GM19452 (cell line): ENCODE data around the gene ZNF93.
"Not testable (repeated sequence)": the region's sequence is repeated elsewhere in the genome, so short reads cannot be mapped to it uniquely, and the experiment has no call there.

ENCODE experiments used
- ATAC-seq: cut with Tn5 transposase; IDR thresholded peaks from one replicate; pipeline ENCODE4 v1.9.1; 2021; ENCODE audit not compliant: unreplicated experiment

Gene ZNF93

DNA sequence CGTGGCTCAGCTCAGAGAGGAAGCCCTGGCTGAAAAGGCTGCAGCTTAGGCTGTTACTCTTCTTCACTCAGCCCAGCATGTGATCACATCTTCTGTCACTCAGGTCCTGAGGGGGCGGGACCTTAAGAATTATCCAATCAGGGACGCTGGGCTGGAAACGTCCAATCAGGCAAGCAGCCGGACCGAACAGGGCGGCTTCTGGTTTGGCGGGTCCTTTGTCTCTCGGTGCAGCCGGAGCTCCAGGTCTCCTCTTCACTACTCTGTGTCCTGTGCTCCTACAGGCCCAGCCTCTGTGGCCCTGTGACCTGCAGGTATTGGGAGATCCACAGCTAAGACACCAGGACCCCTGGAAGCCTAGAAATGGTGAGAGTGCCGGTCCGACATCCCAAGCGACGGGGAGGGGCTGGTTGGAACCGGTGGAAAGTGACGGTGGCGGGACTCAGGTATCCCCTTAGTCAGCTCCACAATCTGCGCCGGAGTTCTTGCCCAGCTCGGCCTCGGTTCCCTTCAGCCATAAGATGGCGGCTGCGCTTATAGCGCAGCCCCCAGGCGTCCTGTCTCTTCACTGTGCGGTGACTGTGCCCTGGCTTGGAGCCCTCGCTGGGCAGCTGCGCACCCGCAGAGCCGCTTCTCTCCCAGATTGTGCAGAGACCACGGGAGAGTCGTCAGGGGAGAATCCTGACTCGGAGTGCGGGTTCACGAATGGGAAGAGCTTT is at the start of gene ZNF93:
Gene ZNF93 (plus strand): TSS at position 218 of the 716 bp plus-strand sequence. CDS start 143 bp downstream, at position 361.
- ATAC-seq = peak; percentile 91

DNA sequence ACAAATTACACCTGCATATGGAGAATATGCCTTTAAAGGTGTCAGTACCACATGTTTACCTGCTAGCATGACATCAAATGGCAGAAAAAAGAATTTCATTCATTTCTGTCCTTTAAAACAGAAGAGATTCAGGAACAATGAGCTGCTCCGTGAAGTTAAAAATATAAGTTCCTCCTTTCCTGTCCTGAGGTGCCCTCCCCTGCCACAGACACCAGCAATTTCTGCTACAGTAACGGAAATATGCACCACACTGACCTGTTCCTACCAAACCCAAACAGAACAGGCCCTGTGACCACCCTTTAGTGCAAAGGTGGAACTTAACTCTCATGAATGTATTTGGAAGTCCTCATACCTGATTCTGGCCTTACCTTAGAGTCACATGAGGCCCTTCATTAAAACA is 49.0 kb upstream of the ZNF93 start:
- ATAC-seq = not testable (repeated sequence)

DNA sequence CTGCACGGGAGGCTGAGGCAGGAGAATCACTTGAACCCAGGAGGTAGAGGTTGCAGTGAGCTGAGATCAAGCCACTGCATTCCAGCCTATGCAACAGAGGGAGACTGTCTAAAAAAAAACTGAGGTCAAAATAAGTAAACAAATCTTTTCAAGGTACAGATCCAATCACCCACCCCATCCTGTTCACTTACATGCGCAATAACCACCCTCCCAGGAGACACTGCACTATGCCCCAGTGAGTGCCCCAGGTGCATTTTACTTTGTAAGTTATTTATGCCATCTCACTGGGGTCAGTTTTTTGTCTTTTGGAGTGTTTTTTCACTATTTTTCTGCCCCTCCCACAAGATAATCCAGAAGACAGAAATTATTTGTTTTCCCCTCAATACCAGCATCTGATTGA is 42.0 kb upstream of the ZNF93 start:
- ATAC-seq = no peak

DNA sequence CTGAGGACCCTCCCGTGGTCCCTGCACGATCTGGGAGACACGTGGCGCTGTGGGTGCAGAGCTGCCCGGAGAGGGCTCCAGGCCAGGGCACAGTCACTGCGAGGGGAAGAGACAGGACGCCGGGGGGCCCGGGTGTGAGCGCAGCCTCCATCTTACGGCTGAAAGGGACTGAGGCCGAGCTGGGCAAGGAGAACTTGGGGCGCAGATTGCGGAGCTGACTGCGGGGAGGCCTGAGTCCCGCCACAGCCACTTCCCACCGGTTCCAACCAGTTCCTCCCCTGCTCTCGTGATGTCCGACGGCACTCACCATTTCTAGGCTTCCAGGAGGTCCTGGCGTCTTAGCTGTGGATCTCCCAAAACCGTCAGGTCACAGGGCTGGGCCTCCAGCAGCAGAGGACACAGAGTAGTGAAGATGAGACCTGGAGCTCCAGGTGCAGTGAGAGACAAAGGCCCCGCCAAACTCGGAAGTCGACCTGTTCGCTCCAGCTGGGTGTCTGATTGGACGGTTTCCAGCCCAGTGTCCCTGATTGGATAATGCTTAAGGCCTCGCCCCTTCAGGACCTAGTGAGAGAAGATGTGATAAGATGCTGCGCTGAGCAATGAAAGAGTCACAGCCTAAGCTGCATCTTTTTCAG is 39.9 kb upstream of the ZNF93 start:
- ATAC-seq = no peak

GRCh38 chr19:19865750-19866610 is 34.8 kb upstream of the ZNF93 start, which contains the start of gene ZNF253:
Gene ZNF253 (plus strand): TSS chr19:19865882. CDS start chr19:19865997, 115 bp downstream.
- peak; percentile 91 for ATAC-seq

DNA sequence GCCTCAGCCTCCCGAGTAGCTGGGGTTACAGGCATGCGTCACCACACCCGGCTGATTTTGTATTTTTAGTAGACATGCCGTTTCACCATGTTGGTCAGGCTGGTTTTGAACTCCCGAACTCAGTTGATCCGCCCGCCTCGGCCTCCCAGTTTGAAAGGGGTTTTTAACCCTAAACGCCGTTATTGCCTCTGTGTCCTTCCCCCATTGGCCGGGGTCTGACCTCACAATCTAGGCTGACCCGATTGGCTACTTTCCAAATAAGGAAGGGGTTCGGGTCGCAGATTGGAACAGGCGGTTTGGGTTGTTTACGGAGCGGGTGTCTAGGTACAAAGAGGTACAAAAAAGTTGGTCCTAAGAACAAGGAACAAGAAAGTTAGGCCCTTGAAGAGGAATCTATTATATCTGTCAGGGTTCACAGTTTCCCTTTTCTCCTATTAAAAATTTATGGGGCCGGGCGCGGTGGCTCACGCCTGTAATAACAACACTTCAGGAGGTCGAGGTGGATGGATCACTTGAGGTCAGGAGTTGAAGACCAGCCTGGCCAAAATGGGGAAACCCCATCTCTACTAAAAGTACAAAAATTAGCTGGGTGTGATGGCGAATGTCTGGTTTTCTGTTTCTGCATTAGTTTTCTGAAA is 34.0 kb upstream of the ZNF93 start:
- no peak for ATAC-seq

DNA sequence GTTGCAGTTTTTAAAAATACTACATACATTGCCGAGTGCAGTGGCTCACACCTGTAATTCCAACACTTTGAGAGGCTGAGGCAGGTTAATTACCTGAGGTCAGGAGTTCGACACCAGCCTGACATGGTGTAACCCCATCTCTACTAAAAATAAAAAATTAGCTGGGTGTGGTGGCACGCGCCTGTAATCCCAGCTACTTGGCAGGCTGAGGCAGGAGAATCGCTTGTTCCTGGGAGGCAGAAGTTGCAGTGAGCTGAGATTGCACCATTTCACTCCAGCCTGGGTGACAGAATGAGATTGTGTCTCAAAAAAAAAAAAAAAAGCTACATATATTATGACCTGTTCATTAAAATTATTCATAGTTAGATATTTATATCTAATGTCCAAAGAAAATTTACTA is 30.7 kb upstream of the ZNF93 start:
- not testable (repeated sequence) for ATAC-seq

DNA sequence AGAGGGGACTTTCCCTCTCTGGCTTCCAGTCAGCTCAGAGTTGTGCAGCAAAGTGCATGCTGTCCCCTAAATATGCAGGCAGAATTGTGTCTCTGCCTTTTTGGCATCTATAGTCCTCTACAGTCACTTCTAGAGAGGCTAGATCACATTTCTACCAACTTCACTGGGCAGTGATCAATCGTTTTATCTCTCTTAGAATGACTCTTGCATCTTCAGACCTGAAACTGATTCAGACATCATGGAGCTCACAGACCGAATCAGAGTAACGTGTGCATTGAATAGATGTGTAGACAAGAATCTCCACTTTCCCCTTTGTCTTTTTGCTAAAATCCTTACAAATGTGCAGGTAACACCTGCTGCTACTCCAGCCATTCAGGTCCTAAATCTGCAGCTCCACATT is 28.8 kb upstream of the ZNF93 start:
- no peak for ATAC-seq

GRCh38 chr19:19873381-19873780 is 27.4 kb upstream of the ZNF93 start:
- no peak for ATAC-seq

- ATAC-seq = no peak
Observed at GRCh38 chr19:19877724-19878123, 23.0 kb upstream of the ZNF93 start.

- no peak for ATAC-seq
Observed at GRCh38 chr19:19884583-19884982, 16.2 kb upstream of the ZNF93 start.

GRCh38 chr19:19892055-19892941 is 8.4 kb upstream of the ZNF93 start:
- not testable (repeated sequence) for ATAC-seq

GRCh38 chr19:19900139-19900728 is 512 bp upstream of the ZNF93 start:
- ATAC-seq = peak; percentile 28

DNA sequence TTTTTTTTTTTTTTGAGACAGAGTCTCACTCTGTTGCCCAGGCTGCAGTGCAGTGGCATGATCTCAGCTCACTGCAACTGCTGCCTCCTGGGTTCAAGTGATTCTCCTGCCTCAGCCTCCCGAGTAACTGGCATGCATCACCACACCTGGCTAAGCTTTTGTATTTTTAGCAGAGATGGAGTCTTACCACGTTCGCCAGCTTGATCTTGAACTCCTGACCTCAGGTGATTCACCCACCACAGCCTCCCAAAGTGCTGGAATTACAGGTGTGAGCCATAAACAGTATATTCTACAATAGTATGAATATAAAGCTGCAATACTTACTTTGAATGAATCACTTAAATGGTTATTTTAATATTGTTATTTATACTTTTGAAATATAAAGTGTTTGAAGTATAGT is 6.8 kb downstream of the ZNF93 start:
- ATAC-seq = not testable (repeated sequence)

GRCh38 chr19:19909654-19910053 is 8.9 kb downstream of the ZNF93 start:
- ATAC-seq = no peak

GRCh38 chr19:19911150-19911549 is 10.4 kb downstream of the ZNF93 start:
- no peak for ATAC-seq

GRCh38 chr19:19914596-19914995 is 13.8 kb downstream of the ZNF93 start:
- ATAC-seq = no peak

DNA sequence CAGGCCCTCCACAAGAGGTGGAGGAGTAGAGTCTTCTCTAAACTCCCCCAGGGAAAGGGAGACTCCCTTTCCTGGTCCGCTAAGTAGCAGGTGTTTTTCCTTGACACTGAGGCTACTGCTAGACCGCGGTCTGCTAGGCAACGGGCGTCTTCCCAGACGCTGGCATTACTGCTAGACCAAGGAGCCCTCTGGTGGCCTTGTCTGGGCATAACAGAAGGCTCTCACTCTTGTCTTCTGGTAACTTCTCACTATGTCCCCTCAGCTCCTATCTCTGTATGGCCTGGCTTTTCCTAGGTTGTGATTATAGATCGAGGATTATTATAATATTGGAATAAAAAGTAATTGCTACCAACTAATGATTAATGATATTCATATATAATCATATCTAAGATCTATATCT is 29.7 kb downstream of the ZNF93 start:
- ATAC-seq = not testable (repeated sequence)

GRCh38 chr19:19933432-19934314 is 32.9 kb downstream of the ZNF93 start:
- not testable (repeated sequence) for ATAC-seq
